NK-92 treated with Interleukin-12 subunit alpha and Interleukin-12 subunit beta, amount 100 ng/mL, for 24 hours (cell line): ENCODE results near the gene SNORC.
"Not testable (repeated sequence)": the region's sequence is repeated elsewhere in the genome, so short reads cannot be mapped to it uniquely, and the experiment has no call there.

Experiments used
- DNase-seq: peaks from one replicate; lab custom pipeline; 2025; lab: John Stamatoyannopoulos, UW

Gene SNORC

DNA sequence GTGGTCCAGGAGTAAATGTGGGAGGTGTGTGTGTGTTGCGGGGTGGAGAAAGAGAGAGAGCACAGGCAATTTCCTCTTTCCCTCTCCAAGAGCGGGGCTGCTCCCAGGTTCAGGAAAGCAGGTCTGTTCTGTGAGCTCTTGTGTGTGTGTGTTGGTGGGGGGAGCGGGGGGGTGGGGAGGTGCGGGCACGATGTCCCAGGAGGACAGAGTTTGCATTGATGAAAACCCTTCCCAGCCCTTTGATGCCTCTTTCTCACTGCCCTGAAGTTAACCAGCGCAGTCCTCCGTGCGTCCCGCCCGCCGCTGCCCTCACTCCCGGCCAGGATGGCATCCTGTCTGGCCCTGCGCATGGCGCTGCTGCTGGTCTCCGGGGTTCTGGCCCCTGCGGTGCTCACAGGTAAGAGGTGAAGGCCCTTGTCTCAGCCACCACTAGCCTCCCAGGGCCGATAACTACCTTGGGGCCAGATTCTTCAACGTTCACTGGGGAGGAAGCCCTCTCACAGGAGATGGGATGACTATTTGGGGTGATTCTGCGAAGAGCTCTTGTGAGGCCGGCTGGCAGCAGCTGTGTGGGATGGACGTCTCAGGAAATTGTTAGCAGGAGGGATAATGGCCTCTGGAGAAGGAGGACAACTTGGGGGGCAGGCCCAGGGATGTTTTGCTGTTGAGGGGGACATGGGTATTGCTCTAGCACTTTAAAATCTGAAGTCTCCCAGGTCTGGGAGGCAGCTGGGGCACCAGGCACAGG lies at the start of gene SNORC:
TSS of gene SNORC (plus strand) at position 247 of the 748 bp plus-strand sequence. CDS start at position 325, 78 bp downstream.
- DNase-seq, result no peak

DNA sequence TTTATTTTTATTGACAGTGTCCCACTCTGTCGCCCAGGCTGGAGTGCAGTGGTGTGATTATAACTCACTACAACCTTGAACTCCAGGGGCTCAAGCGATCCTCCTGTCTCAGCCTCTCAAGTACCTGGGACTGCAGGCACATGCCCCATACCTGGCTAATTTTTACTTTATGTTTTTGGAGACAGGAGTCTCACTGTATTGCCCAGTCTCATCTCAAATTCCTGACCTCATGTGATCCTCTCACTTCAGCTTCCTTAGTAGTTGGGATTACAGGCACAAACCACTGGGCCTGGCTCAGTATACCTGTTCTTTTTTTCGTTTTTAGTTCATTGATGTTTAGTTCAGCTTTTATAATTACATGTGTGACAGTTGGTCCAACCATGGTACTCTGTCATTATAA lies 40.1 kb upstream of the SNORC start:
- no peak for DNase-seq

DNA sequence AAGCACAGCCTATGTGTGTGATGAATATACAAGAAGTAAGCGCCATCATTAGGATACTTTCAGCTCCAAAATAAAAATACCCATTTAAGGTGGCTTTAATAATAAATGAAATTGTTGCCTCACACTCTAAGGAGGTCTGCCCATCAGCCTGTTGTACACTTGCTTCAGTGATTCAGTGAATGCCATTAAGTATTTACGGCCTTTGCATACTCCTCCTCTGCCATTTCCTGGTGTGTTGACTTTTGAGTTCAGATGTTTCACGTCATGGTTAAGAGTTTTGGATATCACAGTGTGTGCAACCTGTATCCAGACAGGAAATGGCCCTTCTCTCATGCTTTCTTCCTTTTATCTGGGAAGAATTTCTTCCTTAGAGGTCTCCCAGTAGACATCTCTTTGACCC lies 38.6 kb upstream of the SNORC start:
- no peak for DNase-seq

DNA sequence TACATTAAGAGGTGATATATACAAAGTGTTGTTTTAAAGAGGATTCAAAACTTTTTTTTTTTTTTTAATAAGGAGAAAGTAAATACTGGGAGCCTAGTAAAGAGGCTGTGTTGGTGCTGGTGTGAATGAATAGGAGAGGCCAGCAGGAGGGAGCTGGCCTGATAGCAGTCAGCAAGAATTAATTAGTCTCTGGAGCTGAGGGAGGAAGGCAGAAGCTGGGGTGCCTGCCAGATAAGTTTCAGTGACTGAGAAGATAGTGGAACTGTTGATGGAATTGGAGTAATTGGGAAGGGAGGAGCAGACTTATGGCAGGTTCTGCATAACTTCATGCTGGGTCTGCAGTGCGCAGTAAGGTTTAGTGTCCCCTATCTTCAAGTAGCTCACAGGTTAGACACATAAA lies 36.2 kb upstream of the SNORC start:
- DNase-seq, result no peak

DNA sequence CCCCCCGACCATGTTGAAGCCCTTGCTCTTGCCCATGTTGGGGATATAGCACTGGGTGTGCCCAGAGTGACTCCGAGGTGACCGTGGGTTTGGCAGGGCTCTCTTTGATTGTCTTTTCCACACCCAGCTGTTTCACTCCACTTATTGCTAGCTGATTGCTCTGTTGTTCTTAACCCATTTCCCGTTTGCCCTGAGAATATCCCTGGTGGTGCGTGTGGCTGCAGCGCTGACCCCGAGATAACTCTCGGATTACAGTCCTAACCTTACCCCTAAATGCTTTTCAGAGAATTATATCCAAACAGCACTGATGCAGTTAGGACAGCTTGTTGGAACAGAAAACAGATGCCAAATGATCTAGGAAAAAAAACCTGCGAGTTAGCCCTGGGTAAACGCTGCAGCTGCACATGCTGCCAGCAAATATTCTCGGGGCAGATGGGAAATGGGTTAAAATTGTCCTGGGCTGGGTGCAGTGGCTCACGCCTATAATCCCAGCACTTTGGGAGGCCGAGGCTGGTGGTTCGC lies 34.3 kb upstream of the SNORC start:
- DNase-seq, result no peak

DNA sequence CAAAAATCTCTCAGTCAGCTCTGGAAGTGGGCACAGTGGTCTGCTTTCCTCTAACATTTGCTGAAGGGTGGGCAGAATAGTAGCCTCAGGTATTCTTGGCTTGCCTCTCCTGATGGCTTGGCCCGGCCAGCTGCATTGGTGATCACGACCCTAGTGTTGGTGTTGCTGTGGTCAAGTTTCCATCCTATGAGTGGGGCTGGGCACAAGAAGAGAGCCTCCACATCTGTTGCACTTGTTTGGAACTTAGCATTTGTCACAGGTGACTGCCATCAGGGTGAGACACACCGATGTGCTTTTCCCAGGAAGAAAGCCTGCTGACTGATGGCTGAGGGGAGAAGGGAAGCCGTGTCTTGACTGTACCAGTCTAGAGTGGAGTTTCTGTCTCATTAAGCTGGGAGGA lies 33.1 kb upstream of the SNORC start:
- DNase-seq, result no peak

DNA sequence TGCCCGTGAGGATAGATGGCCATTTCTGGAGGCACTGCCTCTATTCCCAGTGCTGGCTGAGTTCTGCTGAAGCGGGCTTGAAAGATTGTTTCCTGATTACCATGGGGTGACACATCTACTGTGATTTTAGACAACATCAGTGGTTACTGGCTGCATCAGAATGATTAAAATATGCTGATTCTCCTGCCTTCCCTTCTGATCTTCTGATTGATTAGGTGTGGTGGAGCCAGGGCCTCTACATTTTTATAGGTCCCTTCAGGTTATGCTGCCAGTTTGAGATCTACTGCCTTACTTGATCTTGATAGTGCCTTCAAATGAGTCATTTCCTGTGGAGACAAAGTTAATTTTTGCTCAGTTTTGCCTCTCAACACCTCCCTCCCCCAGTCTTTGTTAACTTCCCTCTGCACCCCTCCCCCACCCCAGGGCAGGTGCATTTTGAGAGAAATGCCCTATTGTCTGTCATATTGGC lies 31.6 kb upstream of the SNORC start:
- peak; percentile 64 for DNase-seq

DNA sequence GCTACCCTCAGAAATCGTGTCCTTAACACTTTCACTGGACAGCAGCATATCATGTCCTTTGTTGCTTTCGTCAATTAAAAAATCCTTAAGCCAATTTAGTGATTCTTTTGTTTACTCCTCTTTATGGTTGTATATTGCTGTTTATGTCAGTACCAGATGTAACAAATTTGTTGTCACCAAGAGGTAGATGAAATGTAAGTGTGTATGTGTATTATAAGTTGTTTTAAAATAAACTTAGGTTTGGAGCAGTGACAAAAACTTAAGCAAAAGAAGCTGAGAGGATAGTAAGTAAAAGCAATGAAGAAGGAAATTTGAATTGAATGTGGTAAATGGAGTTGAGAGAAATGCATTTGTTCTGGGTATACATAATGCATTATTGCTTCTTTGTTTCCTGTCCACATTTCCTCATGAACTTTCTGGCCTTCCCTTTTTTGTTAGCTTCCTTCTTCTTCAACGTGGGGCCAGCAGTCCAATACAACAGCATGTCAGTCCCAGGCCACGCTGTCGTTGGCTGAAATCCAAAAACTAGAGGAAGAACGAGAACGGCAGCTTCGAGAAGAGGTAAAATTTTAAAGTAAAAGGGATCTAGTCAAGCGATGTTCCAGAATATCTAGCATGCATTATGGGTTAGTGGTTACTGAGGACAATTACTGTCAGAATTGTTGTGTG lies 30.5 kb upstream of the SNORC start:
- DNase-seq, result no peak

DNA sequence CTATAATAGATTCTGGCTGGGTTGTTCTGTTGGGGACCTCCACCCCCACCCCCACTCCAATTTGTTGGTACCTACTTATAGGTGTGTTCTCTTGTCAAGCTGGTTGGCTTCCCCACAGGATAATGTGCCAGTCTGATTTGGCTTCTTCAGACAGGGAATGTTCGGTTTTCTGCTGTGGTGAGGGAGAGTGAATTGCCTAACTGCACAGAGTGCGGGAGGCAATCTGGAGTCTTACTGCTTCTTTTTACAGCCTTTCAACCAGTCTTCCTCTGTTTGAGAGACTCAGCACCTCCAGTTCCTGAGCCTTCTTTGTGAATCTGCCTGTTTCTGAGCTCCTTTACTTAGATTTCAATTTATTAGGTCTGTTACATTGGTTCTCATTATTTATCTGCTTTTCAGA lies 27.4 kb upstream of the SNORC start:
- DNase-seq, result no peak

DNA sequence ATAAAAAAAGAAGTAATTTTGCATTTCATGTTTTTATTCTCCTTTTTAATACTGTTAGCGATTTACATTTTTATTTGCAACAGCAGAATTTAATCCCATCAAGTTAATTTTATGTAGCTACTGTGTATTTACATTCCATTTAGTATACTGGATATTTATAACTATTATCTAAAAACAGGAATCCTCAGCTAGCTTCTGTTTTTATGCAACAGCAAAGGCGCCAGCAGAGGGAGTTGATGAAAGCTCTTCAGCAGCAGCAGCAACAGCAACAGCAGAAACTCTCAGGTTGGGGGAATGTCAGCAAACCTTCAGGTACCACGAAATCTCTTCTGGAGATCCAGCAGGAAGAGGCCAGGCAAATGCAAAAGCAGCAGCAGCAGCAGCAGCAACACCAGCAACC lies 26.2 kb upstream of the SNORC start:
- no peak for DNase-seq

DNA sequence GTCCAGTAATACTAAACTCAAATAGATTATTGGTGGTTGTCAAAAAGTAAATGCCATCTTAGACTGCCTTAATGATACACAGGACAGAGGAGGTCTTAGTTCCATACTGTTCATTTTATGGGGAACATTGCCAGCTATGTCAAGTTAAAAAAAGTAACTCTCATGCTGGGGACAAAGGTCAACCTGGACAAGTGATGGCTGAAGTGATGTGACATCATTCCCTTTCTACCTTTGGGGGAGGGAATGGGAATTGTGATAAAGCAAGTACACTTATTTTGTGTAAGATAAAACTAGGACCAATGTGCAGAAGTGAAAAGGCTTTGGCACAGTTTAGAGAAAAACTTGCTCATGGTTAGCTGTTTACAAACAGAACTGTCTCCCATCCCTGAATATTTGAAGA lies 24.0 kb upstream of the SNORC start:
- DNase-seq, result no peak

DNA sequence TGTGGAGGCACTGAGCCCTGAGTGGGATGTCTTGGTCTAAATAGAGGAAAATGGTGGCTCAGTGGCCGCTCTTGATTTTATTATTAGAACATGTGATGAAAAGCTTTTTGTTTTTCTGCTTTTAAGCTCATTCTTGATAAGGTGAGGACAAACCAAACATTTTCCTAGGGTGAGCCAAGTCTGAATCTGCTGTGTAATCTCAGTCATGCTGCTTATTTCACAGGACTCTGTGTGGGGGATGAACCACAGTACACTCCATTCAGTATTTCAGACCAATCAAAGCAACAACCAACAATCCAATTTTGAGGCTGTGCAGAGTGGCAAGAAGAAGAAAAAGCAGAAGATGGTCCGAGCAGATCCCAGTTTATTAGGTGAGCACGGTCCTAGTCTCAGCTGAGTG lies 20.0 kb upstream of the SNORC start:
- no peak for DNase-seq

DNA sequence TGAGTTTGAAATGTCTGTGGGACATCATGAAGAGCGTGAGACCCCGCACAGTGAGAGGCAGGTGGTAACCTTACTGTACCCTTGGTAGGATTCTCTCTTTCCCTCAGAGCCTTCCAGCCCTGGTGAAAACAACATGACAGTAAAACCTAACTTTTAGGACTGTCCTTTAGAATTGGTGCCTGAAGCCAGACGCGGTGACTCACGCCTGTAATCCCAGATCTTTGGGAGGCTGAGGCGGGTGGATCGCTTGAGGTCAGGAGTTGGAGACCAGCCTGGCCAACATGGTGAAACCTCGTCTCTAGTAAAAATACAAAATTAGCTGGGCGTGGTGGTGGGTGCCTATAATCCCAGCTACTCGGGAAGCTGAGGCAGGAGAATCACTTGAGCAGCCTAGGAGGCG lies 18.0 kb upstream of the SNORC start:
- not testable (repeated sequence) for DNase-seq

DNA sequence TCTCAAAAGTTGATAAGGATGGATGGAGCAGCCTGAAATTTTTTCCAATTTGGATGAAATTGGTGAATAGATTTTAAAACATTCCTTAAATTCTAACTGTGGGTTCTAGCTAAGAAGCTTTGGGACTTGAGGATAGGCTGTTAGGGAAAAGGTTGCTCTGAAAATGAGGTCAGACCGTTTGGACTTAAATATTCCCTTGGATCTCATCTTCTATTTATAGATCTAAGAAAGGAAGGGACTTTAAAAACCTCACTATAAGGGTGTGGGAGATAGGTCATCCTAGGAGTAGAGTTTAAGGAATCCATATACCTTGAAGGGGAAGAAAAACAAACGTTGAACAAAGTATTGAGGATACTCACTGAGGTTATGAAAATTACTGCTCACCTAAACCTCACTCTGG lies 17.4 kb upstream of the SNORC start:
- no peak for DNase-seq

DNA sequence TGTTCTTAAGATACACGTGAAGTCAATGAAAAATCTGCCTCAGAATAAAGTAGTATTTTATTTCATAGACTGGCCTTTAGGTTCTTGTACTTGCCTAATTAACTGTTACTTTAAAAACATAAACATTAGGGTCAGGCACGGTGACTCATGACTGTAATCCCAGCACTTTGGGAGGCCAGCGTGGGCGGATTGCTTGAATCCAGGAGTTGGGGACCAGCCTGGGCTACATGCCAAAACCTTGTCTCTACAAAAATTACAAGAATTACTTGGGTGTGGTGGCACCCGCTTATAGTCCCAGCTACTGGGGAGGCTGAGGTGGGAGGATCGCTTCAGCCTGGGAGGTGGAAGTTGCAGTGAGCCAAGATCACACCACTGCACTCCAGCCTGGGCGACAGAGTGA lies 16.0 kb upstream of the SNORC start:
- no peak for DNase-seq

DNA sequence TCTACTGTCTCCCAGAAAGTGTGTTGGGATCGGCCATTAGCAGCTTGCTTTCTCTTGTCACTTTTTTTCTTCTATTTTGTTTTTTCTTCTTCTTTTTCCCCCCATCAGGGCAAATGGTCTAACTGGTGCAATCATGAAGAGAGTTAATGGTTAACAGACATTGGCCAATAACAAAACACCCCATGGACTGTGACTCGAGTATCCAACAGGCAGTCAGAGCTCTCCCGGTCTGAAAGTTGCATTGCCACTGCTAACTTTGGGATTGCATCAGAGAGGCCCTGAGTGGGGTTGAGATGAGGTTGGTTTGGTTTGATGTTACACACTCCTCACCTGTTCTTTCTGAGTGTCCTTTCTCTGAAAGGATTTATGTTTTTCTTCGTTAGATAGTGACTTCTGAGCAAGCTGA lies 12.9 kb upstream of the SNORC start:
- no peak for DNase-seq

DNA sequence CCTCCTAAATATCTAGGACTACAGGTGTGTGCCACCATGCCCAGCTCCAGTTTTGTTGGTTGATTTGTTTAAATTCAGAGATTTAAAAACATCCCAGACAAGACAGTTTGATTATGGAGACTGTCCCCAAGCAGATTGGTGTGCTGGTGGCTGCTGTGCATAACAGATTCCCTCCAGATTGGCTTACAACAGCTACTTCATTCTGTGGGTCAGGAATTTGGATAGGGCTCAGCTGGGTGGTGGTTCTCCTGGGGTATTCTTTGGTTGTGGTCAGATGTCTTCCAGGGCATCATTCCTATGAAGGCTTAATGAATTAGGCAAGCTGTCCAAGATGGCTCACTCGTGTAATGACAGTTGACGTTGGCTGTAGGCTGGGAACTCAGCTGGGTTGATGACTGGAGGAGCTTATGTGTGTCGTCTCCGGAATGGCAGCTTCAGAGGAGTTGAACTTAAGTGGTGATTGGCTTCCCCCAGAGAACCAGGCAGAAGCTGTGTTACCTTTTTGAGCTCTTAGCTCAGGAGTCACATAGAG lies 10.6 kb upstream of the SNORC start:
- no peak for DNase-seq

DNA sequence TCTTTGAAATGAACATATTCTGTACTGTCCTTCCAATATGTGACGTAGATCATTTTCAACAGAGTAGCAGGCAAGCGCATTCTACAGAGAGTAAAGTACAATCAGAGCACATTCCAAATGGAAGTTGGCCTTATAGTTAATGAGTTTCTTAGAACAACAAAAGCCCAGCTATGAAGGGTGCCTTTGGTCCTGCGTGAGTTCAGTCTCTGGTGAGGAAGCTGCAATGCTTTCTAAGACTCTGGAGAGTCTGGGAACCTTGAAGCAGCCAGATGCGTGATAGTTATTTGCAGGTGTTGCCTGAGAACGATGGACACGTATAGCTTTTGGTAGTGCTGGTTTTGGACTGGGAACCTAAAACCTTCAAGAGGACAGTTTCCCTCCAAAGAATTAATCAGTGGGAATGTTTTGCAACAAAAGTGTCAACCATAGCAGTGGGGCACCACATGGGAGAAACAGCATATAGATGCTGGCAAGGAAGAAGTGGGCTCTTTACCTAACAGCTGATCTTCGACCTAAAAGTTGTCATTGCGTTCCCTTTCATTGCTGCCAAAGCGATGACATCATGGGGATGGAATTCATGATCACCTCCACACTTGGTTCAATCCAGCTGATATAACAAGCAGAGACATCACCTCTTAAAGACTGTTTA lies 9.3 kb upstream of the SNORC start:
- DNase-seq, result no peak

DNA sequence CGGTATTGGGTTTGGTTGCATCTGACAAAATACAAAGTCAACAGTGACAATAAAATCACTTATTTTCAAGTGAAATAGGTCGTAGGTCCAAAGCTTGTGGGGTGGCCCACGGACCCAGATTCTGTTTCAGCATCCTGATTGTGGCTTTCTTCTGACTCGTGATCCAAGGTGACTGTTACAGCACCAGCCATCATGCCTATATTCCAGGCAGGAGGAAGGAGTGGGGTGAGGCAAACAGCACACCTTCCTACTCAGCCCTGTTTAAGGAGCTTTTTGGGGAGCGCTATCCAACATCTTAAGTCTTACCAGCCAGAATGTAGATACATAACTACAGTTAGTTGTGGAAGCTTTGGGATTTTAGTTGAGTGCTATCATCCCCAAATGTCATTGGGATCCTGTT lies 8.7 kb upstream of the SNORC start:
- DNase-seq, result no peak

DNA sequence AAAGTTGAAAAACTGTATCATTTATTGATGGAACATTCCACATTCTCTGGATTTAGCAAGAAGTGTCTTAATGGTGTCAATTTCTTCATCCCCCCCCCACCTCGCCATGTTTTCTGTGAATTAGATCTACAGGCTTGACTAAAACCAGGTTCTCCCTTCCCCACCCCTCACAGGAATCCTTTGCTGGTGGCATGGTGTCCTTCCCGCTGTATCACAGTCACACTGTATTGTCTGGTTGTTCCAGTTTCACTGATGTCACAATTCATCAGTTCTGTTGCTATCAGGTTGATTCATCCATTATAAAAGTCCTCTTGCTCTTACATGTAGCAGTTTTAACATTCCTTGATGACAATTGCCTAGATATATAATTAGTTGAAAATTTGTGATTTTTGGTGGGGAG lies 6.1 kb upstream of the SNORC start:
- no peak for DNase-seq

DNA sequence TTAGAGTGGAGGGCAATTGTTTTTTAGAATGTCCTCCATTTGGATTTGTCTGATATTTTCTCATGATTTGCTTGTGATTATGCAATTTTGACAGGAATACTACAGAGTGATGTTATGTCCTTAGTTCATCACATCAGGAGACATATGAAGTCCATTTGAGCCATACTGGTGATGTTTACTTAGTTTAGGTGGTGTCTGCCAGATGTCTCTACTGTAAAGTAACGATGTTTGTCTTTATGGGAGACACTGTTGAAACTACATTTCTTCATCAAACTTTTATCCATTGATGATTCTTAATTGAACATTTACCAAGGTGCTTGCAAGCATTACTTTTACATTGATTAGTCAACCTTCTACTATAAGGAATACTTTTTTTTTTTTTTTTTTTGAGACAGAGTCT lies 4.9 kb upstream of the SNORC start:
- DNase-seq, result no peak

DNA sequence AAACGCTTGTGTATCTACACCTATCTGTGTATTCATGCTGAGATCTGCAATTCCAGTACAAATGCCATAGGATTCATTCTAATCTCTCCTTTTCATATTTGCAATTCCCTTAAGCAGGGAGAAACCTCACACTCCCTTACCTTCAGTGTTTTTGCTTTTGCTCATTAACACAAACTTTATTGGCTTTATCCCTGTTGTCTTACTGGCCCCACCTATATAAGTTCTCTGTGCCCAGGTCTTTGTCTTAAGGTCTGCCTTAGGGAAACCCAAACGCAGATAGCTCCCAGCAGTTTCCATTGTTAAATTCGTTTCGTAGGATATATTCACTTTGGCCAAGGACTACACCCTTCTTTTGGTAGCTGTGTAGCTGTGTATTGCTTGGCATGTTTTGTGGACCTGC lies 4.0 kb upstream of the SNORC start:
- no peak for DNase-seq
